K562 (cell line): ENCODE results near the gene FGF21. TPM values are rescaled to one million over a fixed set of nuclear protein-coding genes. Genes with fewer than 3 reads are reported as not detected.

Experiments
- COPS2 ChIP-seq: fragments of 450-650 bp; conservative IDR thresholded peaks from 2 replicates; pipeline ENCODE4 v1.6.1; 2016; ENCODE audit warnings: mild to moderate bottlenecking, moderate library complexity
- HDGF ChIP-seq: fragments of 450-650 bp; IDR thresholded peaks from 2 replicates; pipeline ENCODE4 v1.6.1; 2016
- HLTF ChIP-seq: fragments of 450-650 bp; IDR thresholded peaks from 2 replicates; pipeline ENCODE4 v1.6.1; 2016
- HNRNPL ChIP-seq: fragments of 200-400 bp; formaldehyde crosslinking; IDR thresholded peaks from 2 replicates; pipeline ENCODE4 v1.6.1; 2017; ENCODE audit warnings: low read depth, mild to moderate bottlenecking, low read length
- MAFK ChIP-seq: IDR thresholded peaks from 2 replicates; pipeline ENCODE4 v1.6.1; 2011; ENCODE audit warnings: low read length, improper control_type of control experiment
- NR2C1 ChIP-seq, 2 experiments: fragments of 450-650 bp; IDR thresholded peaks; 2 replicates each; pipeline ENCODE4 v1.6.1; 2017; ENCODE audit warnings: mild to moderate bottlenecking in 2 of 2, antibody characterized with exemption in 1 of 2, inconsistent platforms in 1 of 2, missing compliant biosample characterization in 1 of 2, missing genetic modification characterization in 1 of 2
- POLR2B ChIP-seq: fragments of 450-650 bp; IDR thresholded peaks from 2 replicates; pipeline ENCODE4 v1.6.1; 2018; ENCODE audit warnings: low read depth; ENCODE audit not compliant: partially characterized antibody
- ZNF354B ChIP-seq: fragments of 250-450 bp; sonication (Bioruptor Pico); IDR thresholded peaks from 2 replicates; pipeline ENCODE4 v1.4.0; 2020
- ZNF436 ChIP-seq: fragments of 250-450, 450-650 bp; sonication (Bioruptor Pico); formaldehyde crosslinking; IDR thresholded peaks from 2 replicates; pipeline ENCODE4 v1.7.0; 2020; ENCODE audit warnings: mild to moderate bottlenecking
- polyA plus RNA-seq, 8 experiments: library from polyadenylated mRNA; depleted of rRNA in 4 of 8; stranded (reverse) in 5 of 8; unstranded in 3 of 8; fragments of >200 nt; fragmentation: Nextera tagmentation in 2 of 8; fragmentation: Illumina TruSeq in 1 of 8; extraction: Ambion mirVana in 2 of 8; extraction: Trizol in 1 of 8; gene quantifications; 2 replicates each; pipeline versions ENCODE4 v1.2.1 to v1.2.3, GENCODE V29; 2011 to 2014; ENCODE audit warnings: inconsistent platforms in 1 of 8, missing spikeins in 1 of 8
- total RNA-seq, 7 experiments: library from RNA; depleted of rRNA in 6 of 7; stranded (reverse); fragments of >200 nt in 6 of 7; fragmentation: Illumina TruSeq in 2 of 7; extraction: Trizol in 2 of 7; gene quantifications; 2 replicates each; pipeline versions ENCODE4 v1.2.1 to v1.2.3, GENCODE V29; 2011 to 2021; ENCODE audit warnings: low replicate concordance in 1 of 7
- TF ChIP-seq, protein P1 (sequence below): sonication (generic); formaldehyde crosslinking; IDR thresholded peaks from 2 replicates; pipeline ENCODE4 v1.8.1; 2023; ENCODE audit warnings: missing genetic modification reagents, mild to moderate bottlenecking, borderline replicate concordance
- TF ChIP-seq, protein P2 (sequence below): fragments of 250-450 bp; sonication (Bioruptor Pico); IDR thresholded peaks from 2 replicates; pipeline ENCODE4 v1.4.0; 2020; ENCODE audit warnings: mild to moderate bottlenecking, moderate library complexity
- TF ChIP-seq, protein P3 (sequence below): fragments of 250-450 bp; sonication (Bioruptor Pico); IDR thresholded peaks from 2 replicates; pipeline ENCODE4 v1.5.0; 2020; ENCODE audit warnings: mild to moderate bottlenecking, borderline replicate concordance
- TF ChIP-seq, protein P4 (sequence below), 3 experiments: fragments of 200-800 bp in 1 of 3; fragments of 250-450 bp in 1 of 3; fragments of 450-650 bp in 1 of 3; sonication (Bioruptor Pico) in 1 of 3; sonication (Bioruptor generic) in 1 of 3; formaldehyde crosslinking in 1 of 3; IDR thresholded peaks; 2 replicates each; pipeline versions ENCODE4 v1.6.1 to v1.8.0; 2016 to 2022; ENCODE audit warnings: mild to moderate bottlenecking in 2 of 3, missing genetic modification characterization in 2 of 3, missing compliant biosample characterization in 1 of 3, moderate library complexity in 1 of 3

Gene FGF21
- total and polyA plus RNA-seq, 9 of the 15 experiments (the other 6 are each of a cell fraction or from before 2014, with no cell fraction given) = 0.04 to 0.77 (median 0.09) TPM; not detected in 6

DNA sequence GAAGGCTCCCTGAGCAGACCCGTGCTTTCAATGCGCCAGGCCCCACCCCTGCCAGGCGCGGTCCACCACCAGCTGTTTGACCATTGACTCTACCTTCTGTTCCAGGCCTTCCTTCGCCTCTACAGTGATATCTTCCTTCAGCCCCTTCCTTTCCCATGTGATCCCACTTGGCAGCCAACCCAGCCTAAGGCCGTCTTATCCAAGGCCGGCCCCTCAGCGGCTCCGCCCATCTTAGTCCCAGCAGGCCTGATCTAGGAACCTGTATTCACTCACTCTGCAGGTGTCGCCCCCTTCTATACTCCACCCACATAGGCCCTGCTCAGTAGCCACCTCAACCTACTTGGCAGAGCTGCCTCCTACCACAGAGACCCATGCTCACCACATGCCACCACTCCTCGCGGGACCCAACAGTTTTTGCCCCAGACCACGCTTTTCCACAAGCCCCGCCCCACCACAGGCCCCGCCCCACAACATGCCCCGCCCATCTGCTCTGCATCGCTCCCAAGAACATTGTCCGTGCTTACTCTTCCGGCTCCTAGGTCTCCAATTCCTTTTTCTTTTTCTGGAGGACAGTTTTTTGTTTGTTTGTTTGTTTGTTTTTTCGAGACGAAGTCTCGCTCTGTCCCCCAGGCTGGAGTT lies 17.8 kb upstream of the FGF21 start (continued):
- TF ChIP-seq, protein P1, sequence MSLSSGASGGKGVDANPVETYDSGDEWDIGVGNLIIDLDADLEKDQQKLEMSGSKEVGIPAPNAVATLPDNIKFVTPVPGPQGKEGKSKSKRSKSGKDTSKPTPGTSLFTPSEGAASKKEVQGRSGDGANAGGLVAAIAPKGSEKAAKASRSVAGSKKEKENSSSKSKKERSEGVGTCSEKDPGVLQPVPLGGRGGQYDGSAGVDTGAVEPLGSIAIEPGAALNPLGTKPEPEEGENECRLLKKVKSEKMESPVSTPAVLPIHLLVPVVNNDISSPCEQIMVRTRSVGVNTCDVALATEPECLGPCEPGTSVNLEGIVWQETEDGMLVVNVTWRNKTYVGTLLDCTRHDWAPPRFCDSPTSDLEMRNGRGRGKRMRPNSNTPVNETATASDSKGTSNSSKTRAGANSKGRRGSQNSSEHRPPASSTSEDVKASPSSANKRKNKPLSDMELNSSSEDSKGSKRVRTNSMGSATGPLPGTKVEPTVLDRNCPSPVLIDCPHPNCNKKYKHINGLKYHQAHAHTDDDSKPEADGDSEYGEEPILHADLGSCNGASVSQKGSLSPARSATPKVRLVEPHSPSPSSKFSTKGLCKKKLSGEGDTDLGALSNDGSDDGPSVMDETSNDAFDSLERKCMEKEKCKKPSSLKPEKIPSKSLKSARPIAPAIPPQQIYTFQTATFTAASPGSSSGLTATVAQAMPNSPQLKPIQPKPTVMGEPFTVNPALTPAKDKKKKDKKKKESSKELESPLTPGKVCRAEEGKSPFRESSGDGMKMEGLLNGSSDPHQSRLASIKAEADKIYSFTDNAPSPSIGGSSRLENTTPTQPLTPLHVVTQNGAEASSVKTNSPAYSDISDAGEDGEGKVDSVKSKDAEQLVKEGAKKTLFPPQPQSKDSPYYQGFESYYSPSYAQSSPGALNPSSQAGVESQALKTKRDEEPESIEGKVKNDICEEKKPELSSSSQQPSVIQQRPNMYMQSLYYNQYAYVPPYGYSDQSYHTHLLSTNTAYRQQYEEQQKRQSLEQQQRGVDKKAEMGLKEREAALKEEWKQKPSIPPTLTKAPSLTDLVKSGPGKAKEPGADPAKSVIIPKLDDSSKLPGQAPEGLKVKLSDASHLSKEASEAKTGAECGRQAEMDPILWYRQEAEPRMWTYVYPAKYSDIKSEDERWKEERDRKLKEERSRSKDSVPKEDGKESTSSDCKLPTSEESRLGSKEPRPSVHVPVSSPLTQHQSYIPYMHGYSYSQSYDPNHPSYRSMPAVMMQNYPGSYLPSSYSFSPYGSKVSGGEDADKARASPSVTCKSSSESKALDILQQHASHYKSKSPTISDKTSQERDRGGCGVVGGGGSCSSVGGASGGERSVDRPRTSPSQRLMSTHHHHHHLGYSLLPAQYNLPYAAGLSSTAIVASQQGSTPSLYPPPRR (CRISPR knock-in tag) = no peak
- TF ChIP-seq POLR2B (peak; percentile 54), HNRNPL (no peak), ZNF436 (no peak), MAFK (no peak), NR2C1 (IDR thresholded peaks at IDR 0.05) (no peak), NR2C1 (tag; IDR thresholded peaks at IDR 0.05) (no peak), COPS2 (no peak), ZNF354B (CRISPR knock-in tag) (no peak), HLTF (no peak), HDGF (no peak)
- TF ChIP-seq, protein P2, sequence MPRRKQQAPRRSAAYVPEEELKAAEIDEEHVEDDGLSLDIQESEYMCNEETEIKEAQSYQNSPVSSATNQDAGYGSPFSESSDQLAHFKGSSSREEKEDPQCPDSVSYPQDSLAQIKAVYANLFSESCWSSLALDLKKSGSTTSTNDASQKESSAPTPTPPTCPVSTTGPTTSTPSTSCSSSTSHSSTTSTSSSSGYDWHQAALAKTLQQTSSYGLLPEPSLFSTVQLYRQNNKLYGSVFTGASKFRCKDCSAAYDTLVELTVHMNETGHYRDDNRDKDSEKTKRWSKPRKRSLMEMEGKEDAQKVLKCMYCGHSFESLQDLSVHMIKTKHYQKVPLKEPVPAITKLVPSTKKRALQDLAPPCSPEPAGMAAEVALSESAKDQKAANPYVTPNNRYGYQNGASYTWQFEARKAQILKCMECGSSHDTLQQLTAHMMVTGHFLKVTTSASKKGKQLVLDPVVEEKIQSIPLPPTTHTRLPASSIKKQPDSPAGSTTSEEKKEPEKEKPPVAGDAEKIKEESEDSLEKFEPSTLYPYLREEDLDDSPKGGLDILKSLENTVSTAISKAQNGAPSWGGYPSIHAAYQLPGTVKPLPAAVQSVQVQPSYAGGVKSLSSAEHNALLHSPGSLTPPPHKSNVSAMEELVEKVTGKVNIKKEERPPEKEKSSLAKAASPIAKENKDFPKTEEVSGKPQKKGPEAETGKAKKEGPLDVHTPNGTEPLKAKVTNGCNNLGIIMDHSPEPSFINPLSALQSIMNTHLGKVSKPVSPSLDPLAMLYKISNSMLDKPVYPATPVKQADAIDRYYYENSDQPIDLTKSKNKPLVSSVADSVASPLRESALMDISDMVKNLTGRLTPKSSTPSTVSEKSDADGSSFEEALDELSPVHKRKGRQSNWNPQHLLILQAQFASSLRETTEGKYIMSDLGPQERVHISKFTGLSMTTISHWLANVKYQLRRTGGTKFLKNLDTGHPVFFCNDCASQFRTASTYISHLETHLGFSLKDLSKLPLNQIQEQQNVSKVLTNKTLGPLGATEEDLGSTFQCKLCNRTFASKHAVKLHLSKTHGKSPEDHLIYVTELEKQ = no peak
- TF ChIP-seq, protein P3, sequence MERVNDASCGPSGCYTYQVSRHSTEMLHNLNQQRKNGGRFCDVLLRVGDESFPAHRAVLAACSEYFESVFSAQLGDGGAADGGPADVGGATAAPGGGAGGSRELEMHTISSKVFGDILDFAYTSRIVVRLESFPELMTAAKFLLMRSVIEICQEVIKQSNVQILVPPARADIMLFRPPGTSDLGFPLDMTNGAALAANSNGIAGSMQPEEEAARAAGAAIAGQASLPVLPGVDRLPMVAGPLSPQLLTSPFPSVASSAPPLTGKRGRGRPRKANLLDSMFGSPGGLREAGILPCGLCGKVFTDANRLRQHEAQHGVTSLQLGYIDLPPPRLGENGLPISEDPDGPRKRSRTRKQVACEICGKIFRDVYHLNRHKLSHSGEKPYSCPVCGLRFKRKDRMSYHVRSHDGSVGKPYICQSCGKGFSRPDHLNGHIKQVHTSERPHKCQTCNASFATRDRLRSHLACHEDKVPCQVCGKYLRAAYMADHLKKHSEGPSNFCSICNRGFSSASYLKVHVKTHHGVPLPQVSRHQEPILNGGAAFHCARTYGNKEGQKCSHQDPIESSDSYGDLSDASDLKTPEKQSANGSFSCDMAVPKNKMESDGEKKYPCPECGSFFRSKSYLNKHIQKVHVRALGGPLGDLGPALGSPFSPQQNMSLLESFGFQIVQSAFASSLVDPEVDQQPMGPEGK = no peak
- TF ChIP-seq, protein P4, sequence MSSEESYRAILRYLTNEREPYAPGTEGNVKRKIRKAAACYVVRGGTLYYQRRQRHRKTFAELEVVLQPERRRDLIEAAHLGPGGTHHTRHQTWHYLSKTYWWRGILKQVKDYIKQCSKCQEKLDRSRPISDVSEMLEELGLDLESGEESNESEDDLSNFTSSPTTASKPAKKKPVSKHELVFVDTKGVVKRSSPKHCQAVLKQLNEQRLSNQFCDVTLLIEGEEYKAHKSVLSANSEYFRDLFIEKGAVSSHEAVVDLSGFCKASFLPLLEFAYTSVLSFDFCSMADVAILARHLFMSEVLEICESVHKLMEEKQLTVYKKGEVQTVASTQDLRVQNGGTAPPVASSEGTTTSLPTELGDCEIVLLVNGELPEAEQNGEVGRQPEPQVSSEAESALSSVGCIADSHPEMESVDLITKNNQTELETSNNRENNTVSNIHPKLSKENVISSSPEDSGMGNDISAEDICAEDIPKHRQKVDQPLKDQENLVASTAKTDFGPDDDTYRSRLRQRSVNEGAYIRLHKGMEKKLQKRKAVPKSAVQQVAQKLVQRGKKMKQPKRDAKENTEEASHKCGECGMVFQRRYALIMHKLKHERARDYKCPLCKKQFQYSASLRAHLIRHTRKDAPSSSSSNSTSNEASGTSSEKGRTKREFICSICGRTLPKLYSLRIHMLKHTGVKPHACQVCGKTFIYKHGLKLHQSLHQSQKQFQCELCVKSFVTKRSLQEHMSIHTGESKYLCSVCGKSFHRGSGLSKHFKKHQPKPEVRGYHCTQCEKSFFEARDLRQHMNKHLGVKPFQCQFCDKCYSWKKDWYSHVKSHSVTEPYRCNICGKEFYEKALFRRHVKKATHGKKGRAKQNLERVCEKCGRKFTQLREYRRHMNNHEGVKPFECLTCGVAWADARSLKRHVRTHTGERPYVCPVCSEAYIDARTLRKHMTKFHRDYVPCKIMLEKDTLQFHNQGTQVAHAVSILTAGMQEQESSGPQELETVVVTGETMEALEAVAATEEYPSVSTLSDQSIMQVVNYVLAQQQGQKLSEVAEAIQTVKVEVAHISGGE (CRISPR knock-in tag; IDR thresholded peaks at IDR 0.05) = peak in 1 of 3 experiments; percentile 94; a peak in 2 of 6 replicates
